ENCODE data around the gene NTRK2.

Gene NTRK2

DNA sequence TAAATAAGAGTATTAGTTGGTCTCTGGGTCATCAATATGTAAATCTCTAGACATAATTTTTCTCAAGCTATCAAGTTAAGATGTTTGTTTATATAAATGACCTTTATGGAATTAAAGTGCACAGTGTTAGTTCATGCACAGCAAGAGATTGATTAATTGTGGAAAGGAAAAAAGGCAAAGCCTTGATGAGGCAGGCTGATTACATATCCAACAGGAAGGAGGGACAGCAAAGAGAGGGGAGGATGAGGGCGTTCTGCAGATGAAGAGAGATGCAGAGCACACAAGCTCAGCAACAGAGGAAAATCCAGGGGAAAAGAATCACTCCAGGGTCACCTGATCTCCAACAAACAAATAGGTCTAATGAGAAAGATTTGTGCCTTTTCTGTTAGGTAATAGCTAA is 16.5 kb downstream of the NTRK2 start:
- FAIRE-seq, result no peak

DNA sequence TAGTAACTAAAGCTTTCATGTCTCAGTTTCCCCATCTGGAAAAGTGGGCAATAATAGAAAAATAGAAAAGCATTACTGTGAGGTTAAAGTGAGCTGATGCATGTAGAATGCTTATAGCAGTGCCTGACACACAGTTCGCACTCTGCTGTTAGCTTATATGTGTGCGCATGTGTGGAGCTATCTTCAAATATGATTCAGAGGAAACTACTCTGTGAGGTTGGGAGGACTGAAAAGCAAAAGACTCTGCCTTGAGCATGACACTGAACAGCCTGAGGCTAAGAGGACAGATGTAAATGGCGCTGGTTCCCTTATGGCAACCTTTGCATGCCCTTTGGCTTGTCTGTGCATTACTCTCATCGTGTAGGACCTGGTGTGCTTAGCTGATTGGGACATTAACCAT is 19.4 kb downstream of the NTRK2 start:
- no peak for FAIRE-seq

DNA sequence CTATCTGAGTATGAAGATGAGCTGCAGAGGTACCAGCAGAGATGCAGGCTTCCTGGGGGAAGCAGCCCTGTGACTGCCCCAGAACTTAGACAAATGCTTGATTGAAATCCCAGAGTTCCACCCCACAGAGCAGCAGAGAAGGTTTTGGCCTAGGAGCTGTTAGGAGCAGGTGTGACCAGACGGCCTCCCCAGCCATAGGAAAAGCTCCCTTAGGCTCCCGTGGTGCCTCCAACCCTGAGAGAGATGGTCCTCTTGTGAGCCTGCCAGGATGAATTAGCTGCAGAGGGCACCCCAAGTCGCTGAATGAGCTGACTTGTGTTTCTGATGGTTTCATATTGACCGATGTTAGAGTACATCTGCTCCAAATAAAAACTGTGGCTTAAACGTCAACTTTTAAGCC is 22.1 kb downstream of the NTRK2 start:
- FAIRE-seq, result no peak

DNA sequence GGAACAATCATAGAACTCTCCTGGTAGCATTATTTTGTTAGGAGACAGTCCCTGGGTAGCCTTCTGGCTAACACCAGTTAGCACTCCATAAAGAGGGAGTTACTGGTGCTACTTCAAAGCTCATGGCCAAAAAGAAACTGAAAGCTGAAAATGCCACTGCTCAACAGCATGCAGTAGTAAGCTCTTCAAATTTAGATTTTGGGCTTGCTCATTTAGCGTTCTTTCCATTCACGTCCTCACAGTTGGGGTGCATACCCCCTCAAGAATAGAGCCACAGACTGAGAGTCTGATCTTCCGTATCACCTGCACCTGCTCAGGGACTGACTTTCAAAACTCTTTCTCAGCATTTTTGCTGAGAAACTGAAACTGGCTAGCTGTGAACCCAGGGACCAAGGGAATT is 24.7 kb downstream of the NTRK2 start:
- FAIRE-seq, result no peak

DNA sequence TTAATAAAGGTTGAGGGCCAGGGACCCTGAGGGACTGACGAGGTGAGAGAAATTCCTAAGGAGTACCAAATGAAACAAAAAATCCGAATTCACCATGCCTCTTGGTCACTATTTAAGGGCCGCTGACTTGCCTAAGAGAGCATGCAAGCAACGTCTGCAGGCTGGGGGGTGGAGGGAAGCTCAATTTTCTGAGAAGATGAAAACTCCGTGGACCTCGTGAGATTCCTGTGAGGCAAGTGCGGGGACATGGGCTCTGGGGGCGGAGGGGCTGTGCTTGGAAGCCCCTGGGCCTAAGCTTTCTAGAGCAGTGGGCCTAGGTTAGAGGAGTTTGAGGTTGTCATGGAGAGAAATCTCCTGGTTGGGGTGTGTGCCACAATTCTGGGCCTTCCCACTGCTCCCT is 27.5 kb downstream of the NTRK2 start:
- no peak for FAIRE-seq

DNA sequence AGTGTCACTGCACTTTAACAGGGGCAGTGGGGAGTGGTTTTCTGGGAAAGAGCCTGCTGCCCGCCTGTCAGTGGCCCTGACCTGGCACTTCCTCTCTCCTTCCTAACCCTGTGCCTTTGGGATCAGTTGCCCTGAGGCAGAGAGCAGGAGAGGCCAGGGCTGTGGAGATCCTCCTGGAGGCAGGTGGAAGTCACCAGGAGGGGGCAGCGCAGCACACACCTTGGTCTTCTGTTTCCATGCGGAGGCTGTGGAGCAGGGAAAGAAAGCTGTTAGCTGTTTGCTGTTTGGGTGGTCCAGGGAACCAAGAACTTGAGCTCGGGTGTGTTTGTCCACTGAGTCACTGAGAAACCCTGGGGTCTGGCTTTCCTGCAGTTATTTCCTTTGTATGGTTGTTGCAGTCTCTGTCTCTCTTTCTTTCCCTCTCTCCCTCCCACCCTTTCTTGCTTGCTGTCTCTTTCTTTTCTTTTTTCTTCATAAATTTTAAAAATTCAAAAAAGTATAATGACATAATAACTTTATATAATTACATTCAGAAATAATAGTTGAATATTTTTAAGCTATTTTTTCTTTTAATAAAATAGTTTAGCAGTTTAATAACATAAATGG is 28.1 kb downstream of the NTRK2 start:
- FAIRE-seq, result no peak

DNA sequence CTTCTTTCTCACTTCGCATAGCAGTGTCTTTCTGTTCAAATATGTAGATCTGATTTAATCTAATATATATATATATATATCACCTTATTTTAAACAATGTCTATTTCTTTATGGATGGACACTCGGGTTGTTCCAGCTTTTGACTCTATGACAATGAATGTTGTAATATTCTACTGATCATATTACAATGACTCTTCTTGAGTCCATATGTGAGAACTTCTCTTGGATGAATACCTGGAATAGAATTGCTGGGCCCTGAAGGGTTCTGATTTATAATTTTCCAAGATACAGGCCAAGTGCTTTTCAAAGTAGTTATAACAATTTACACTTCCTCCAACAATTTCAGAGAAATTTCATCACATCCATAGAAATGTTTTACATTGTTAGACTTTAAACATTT is 28.8 kb downstream of the NTRK2 start:
- no peak for FAIRE-seq

DNA sequence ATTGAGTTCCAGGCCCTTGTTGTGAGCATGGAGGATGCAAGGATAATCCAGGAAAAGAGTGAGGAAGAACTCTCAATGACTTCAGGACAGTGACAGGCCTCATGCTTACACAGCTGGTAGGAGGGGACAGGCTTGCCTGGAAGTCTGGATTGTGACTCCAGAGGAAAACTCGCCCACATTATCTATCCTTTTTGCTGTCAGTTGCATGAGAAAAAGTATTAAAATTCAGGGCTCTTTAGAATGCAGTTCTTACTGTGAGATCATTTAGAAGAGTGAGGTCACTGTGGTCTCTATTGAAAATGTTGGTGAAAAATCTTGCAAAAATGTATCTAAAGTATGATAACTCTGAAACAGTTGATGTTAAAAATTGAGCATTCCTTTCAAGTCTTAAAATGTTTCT is 30.5 kb downstream of the NTRK2 start:
- FAIRE-seq, result no peak

DNA sequence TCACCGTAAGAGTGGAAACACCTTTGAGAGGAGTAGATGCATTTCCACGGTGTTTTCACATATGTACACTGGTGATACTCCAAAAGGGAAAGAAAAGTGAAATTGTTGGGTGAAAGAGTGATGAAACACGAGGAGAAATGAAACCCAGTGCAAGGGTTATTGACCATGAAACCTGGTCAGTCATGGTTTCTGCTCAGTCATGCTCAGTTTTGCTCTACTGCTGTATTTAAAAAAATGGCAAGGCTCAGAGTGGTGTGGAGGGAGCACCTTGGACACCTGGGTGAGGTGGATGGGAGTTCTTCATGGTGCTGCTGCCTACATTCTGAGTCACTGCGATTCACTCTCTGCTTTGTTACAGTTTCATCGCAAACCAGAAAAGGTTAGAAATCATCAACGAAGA is 32.3 kb downstream of the NTRK2 start:
- no peak for FAIRE-seq

DNA sequence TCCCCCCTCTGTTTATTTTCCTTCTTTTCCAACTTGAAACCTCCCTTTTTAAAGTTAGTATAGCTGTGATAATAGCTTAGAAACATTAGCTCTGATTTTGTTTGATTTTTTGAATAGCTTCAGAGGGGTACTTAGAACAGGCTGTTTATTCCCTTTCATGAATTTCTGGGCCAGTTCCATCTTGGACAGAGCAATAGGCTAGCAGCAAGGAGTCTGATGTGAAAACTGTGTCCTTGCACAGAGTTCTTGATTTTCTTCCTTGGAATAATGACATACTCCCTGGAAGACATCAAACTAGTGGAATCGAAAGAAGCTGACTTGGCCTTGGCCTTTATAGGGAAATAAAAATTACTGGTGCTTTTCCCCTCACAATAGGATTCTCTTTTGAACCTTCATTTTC is 32.9 kb downstream of the NTRK2 start:
- no peak for FAIRE-seq

DNA sequence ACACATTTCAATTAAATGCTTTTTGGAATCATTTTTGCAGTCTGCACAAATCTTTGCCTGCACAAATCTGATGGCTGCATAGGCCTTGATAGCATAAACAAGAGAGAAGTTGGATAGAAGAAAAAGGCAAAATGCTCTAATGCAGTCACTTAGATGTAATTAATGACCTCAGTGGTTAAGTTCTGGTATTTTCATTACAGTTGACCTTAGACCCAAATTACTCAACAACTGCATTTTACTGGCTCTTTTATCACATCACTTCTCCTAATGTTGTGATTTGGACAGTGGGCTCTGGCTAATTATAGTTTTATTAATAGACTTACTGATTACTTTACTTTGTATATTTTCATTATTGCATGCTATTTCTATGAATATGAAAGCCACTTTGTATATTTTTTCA is 34.3 kb downstream of the NTRK2 start:
- FAIRE-seq, result no peak

DNA sequence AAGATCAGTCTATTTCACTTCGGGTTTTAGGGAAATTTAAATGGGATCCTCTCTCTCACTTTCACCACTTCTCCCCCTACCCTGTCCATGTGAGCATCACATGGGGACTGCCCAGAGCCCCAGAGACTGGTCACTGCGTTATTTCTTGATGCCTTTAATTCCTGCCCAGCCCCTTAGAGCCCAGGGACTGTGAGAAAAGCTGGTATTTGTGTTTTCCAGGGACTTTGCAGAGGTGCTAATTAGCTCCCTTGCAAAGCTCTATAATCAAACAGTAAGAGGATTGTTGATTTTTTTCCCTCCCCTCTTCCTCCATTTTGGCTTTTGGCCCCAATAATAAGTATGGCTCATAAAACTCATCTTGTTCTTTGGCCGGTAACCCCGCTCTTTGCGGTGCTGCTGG is 35.6 kb downstream of the NTRK2 start:
- no peak for FAIRE-seq

DNA sequence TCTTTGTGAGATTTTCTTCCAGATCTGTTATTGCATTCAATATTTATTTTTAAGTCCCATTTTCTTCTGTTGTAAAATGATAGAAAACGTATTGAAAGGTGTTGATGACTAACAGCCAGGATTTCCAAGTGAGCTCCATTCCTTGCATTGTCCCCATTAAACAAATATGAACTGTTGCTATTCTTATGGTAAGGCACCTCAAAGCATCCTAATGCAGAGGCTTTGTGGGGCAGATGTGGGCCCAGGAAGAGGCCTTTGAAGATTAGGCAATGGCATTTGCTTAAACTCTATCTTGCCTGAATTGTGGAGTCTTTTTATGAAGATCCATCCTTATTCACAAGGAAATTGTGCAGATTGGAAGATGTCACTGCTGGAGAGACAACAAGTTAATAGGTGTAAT is 38.9 kb downstream of the NTRK2 start:
- FAIRE-seq, result no peak

DNA sequence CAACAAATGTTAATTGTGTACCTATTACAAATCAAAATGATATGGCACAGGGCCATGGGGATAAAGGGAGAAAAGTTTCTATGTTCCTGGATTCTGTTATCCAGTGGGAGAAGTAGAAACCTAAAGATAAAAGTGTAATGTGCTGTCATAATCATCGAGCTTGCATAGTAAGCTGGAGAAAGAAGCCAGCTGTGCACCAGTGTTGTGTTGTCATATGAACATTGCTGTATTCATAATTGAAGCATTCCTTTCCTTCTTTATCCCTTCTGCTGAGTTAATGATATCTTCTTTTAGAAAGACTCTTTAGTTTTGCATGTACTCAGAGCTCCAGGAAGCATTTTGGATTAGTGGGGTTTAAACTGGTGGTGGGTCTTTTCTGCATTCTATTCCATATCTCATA is 39.5 kb downstream of the NTRK2 start:
- FAIRE-seq, result no peak

DNA sequence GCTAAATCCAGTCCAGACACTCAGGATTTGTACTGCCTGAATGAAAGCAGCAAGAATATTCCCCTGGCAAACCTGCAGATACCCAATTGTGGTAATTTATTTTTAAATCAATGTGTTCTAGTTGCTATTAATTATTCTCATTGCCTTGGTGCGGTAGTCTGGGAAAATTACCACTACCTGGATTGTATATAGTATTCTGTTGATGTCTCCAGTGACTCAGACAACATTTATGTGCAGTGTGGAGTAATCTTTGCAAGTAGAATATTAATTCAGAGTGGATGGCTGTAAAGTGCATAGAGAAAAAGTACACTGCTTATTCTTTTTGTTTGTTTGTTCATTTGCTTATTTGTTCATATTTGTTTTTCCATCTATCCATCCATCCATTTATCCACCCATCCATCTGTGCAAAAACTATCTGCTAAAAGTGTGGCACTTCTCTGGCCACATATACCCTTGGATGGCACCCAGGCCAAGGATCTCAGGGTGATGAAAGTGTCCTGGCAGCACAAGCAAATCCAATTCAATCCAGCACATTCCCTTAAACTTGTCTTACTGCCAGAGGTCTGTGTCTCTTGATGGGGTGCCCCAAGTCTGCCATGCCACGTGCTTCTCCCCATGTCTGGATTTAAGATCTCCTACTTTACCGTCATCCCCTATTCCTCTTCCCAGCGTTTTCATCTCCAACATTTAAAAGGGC is 41.3 kb downstream of the NTRK2 start:
- no peak for FAIRE-seq

DNA sequence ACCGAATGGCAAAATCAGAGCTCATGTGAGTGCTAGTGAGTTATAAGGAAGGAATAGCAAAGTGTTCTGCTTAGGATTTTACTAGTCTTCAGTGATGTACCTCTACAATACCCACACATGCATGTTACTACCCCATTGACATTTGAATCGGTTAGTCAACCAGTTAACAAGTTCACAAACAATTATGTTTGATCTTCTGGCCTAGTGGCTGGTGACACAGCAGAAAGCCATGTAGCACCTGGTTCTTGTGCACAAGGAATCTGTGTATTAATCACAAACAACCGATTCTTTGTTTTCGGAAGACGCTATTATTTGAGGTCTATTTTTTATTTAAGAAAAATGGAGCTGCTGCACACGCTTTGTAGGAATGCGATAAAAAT is 41.9 kb downstream of the NTRK2 start:
- no peak for FAIRE-seq

DNA sequence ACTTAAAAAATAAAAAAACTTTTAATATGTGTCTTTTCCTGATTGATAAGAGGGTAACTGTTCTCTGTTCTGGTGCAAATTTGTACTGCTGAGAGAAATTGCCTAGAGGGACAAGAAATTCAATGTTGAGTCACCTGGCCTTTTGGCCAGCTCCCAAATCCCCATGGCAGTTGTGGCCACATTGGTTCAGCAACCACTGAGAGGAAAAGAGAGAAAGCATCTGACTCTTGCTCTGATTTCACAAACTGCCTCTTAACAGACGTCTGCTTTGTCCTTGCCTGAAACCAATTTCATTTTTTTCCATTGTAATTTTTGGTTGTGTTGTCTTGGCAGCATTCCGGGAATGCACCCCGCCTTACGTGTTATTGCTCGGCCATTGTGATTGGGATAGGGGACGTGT is 42.4 kb downstream of the NTRK2 start:
- FAIRE-seq, result no peak

DNA sequence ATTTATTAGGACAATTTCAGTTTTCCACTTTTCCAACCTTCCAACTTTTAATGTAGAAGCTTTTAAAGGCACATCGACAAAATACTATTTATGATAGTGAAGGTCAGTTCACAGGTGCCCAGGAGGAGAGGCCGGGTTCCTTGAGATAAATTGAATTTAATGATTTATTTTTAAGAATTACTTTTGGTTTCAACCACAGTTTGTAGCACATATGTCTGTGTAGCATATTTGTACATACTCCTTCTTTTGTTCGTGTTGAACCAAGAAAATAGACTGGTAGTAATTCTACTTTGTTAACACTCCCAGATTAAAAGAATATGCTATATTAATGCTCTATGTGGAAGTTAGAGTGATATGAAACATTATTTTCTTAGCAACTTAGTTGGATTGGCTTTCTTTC is 46.7 kb downstream of the NTRK2 start:
- FAIRE-seq, result no peak

DNA sequence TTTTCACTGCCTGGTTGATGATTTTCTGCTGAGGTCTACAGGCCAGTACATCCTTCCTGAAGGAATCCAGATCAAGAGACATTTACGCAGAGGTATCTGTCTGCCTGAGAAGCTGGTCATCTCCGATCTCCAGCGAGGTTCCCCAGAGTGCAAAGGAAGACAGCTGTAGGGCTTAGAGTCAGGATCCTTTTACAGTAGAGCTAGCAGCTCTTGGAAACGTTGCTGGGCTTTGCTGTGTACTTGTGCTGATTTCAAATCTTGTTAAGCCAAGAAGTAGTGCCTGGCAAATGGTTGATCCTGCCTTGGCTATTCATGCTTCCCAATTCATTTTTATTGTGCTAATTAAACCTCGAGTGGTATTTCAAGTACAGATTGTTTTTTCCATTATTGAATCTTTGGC is 48.9 kb downstream of the NTRK2 start:
- no peak for FAIRE-seq

DNA sequence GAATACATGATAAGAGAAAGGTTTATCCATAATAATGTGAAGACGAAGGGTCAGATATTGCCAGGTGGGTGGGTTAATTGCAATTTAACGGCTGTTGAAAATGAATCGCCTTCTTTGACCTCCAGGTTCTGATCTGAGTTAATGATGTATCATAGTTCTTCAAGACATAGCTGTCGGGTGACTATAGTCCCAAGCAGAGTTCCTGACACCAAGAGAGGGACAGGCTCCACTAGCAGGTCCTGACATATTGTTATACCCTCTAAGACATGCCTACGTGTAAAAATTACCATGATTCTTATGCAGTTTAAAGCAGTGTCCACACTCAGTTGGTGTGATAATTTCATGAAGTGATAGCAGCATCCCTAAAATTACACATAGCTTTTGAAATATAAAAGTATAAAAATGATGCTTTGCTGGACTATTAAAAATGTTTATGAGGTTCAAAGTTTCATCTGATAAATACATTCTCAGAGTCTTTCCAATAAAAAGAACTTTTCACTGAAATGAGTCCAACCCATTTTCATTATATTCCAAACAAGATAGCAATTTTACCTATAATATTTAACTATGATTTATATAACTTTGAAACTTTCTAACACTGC is 53.0 kb downstream of the NTRK2 start:
- FAIRE-seq, result no peak

DNA sequence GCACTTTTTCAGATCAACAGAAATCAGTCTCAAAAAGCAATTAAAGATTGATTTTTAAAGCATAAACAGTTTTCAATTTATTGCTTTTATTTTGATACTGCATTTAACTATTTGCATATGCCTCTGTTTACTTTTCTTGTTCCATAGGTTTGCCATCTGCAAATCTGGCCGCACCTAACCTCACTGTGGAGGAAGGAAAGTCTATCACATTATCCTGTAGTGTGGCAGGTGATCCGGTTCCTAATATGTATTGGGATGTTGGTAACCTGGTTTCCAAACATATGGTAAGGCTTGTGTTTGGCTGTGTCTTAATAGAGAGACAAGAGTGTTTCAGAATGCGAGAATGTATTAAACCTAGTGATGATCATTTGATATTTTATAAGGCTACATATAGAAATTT is 53.9 kb downstream of the NTRK2 start:
- FAIRE-seq, result no peak

DNA sequence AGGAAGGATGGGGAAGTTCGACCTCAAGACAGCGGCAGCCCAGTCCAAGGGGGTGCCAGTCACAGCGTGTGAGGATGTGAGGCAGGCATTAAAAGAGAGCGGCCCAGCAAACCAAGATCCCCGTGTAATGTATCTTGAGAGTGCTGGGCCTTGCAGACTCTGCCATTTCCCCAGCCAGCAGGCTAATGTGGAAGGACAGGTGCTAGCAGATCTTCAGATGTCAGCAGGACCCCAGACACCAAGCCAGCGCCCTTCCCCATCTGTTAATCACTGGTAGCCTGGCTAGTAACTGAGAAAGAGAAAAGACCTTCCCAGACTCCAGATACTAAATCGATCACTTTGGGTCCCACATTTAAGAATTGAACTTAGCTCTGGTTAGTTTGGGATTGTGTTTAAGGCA is 62.2 kb downstream of the NTRK2 start:
- no peak for FAIRE-seq

DNA sequence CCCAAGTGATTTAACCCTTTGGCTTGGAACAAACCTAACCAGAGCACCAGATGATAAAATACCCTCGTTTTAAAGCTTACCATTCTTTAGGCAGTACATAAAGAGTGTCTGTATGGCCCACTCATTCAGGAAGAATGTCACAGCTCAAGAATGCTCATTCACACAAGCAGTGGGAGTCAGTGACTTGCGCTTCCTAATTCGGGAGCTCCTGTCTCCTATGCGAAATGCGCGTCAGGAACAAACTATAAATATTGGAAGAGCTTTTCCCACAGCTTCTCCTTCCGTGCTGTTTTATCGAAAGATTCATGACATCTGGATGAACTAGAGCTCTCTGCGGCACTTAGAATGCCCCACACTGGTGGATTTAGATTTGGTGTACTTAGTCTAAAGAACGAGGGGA is 66.6 kb downstream of the NTRK2 start:
- FAIRE-seq, result no peak

DNA sequence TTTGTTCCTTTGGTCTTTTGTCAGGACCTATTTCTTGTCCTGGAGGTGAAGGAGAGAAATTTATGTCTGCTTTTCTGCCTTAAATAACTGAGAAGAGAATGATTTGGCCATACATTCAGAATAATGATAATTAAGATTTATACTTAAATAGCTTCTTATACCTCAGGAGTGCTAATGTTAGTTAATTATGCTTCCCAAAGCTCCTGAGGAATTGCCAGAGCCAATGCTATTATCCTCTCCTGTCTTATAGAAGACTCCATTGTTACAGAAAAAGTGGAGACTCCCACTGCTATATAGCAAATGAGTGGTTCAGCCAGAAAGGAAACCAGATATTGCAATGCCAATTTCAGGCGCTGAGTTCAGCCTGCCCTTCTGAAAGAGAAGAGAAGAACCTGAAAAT is 67.0 kb downstream of the NTRK2 start:
- FAIRE-seq, result no peak

DNA sequence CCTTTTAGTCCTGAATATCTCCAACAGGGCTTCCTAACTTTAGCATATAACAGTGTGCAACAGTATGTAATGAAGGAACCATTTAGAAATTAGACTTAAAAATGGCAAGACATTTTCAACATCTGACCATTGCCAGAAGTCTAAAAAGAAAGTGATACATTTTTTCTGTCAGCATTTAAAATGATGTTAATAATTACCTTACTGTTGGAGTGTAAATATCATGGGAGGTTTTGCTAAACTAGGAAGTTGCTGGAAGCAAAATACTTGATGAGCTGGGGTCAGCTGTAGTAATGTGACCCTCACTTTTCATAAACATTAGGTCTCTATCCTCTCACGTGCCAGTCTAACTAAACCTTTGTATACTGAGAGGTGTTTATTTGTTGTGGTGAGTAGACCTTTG is 68.8 kb downstream of the NTRK2 start:
- FAIRE-seq, result no peak
